Central memory CD8-positive, alpha-beta T cell (primary cell): ENCODE data around the gene PRR33.

ENCODE experiments used
- ATAC-seq: fragments of 150-1000 bp; cut with Tn5 transposase; replicated peaks from 2 replicates; pipeline ENCODE4 v1.10.0; 2022; ENCODE audit warnings: mild to moderate bottlenecking, moderate FRiP score, moderate number of reproducible peaks; ENCODE audit not compliant: poor library complexity, severe bottlenecking; ENCODE audit errors: extremely low read depth
- DNase-seq, 2 donors: peaks; one replicate each; pipeline ENCODE4 v3.0.0; 2021; ENCODE audit warnings: low spot score in 2 of 2
- H3K27ac Mint-ChIP-seq: one replicate; pipeline ENCODE4 v1.8.0; 2022; ENCODE audit warnings: low read depth, mild to moderate bottlenecking, moderate library complexity, mixed read lengths
- H3K27me3 Mint-ChIP-seq: one replicate; pipeline ENCODE4 v1.8.0; 2022; ENCODE audit warnings: mixed read lengths
- H3K36me3 Mint-ChIP-seq: one replicate; pipeline ENCODE4 v1.8.0; 2022; ENCODE audit warnings: mild to moderate bottlenecking, moderate library complexity, mixed read lengths; ENCODE audit not compliant: insufficient read depth
- H3K4me1 Mint-ChIP-seq: one replicate; pipeline ENCODE4 v1.8.0; 2022; ENCODE audit warnings: mixed read lengths
- H3K4me3 Mint-ChIP-seq: one replicate; pipeline ENCODE4 v1.8.0; 2022; ENCODE audit warnings: mild to moderate bottlenecking, moderate library complexity, mixed read lengths
- H3K9me3 Mint-ChIP-seq: one replicate; pipeline ENCODE4 v1.8.0; 2022; ENCODE audit warnings: mixed read lengths

PRR33 gene

GRCh38 chr11:1843796-1844195 lies 47.9 kb downstream of the PRR33 start:
- Mint-ChIP-seq H3K9me3 (no peaks in the 10 kb centered on the region), H3K27me3 (no peaks in the 10 kb centered on the region), H3K36me3 (peaks cover 1% of the 10 kb centered on the region), H3K4me3 (peak overlapping the region; percentile 76), H3K4me1 (peaks cover 58% of the 10 kb centered on the region), H3K27ac (peak overlapping the region; percentile 97)
- no peak for ATAC-seq
- no peak for DNase-seq

DNA sequence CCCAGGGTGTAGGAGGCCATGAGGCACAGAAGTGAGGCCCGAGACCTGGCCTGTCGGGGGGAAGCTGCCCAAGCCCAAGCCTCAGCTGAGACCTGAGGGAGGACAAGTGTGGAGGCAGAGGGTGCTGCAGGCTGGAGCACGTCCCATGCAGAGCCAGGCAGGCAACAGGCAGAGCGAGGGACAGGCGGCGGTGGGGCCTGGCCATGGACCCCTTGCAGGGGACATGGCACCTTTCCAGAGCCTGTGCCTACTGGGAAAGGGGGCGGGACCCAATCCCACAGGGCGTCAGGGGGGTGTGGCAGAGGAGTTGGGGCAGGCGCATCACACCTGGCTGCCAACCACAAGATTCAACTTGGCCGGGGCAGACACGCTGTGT lies 48.6 kb downstream of the PRR33 start:
- H3K27me3 Mint-ChIP-seq: no peaks in the 10 kb centered on the region
- ATAC-seq (no peak), DNase-seq (no peak)
- H3K36me3 Mint-ChIP-seq: peaks cover 1% of the 10 kb centered on the region
- H3K27ac Mint-ChIP-seq: peak overlapping the region; percentile 97
- no peaks in the 10 kb centered on the region for H3K9me3 Mint-ChIP-seq
- peak overlapping the region; percentile 76 for H3K4me3 Mint-ChIP-seq
- H3K4me1 Mint-ChIP-seq: peaks cover 56% of the 10 kb centered on the region

GRCh38 chr11:1842149-1843097 lies 49.3 kb downstream of the PRR33 start:
- DNase-seq (no peak), ATAC-seq (no peak)
- H3K4me3 Mint-ChIP-seq: peak overlapping the region; percentile 76
- no peaks in the 10 kb centered on the region for H3K27me3 Mint-ChIP-seq
- peaks cover 1% of the 10 kb centered on the region for H3K36me3 Mint-ChIP-seq
- H3K4me1 Mint-ChIP-seq: peaks cover 52% of the 10 kb centered on the region
- no peak overlapping the region for H3K27ac Mint-ChIP-seq
- H3K9me3 Mint-ChIP-seq: no peaks in the 10 kb centered on the region

DNA sequence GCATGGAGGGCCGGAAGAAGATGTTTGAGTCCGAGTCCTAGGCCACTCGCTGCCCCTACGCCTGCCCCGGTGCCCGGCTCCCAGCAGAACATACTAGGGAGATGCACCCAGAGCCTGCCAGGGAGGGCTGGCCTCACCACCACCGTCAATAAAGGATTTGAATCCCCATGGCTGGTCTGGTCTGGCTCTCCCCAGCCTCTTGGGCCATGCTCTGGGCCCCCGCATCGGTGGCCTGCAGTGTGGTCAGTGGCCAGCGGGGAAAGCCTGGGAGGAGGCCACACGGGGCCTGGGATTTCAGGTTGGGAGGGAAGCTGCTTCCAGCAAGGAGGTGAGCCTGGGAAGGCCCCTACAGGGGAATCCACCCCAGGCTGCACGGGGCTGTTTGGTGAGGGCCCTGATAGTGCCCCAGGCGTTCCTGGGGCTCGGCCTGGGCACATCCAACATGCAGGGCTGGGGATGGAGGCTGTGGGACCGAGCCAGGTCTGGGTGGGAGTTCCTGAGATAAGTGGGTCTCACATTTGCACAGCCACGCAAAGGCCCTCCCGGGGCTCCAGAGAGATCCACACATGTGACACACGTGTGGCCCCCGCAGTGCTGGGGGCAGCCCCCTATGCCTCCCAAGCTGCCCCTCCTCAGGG lies 50.1 kb downstream of the PRR33 start:
- Mint-ChIP-seq H3K9me3 (no peaks in the 10 kb centered on the region), H3K27ac (no peak overlapping the region), H3K4me1 (peaks cover 45% of the 10 kb centered on the region), H3K27me3 (no peaks in the 10 kb centered on the region), H3K36me3 (peaks cover 1% of the 10 kb centered on the region), H3K4me3 (no peak overlapping the region)
- DNase-seq (no peak), ATAC-seq (no peak)

GRCh38 chr11:1840780-1841480 lies 50.8 kb downstream of the PRR33 start:
- DNase-seq (no peak), ATAC-seq (no peak)
- Mint-ChIP-seq H3K27me3 (no peaks in the 10 kb centered on the region), H3K27ac (no peak overlapping the region), H3K36me3 (peaks cover 2% of the 10 kb centered on the region), H3K9me3 (no peaks in the 10 kb centered on the region), H3K4me3 (no peak overlapping the region), H3K4me1 (peaks cover 40% of the 10 kb centered on the region)

DNA sequence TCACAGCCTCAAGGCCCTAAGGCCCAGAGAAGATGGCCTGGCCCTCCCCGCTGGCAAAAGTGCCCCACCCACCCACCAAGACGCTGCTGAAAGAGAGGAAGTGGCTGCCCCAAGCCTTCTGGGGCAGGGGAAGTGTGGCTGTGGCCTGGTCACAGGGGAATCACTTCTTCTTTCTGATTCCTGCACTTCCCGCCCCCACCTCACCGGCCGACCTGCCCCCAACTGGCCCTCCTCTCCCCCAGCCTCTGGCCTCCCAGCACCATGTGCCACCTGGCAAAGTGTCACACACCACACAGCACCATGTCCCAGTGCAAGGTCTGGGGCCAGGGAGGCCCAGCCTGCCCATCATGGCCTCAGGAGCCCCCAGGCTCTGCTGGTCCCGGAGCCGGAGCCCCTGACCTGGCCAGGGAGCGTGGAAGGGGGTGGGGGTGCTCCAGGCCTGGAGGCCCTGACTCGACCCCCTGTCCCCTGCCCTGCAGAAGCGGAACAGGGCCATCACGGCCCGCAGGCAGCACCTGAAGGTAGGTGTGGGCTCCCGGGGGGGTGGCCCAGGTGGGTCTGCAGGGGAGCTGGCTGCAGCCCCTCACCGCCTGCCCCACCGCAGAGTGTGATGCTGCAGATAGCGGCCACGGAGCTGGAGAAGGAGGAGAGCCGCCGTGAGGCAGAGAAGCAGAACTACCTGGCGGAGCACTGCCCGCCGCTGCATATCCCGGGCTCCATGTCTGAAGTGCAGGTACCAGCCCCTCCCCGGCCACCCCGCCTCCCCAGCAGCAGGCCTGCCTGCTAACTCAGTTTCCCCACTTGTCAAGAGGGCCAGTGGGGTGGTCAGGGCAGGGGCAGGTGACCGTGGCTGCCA lies 51.5 kb downstream of the PRR33 start:
- Mint-ChIP-seq H3K4me1 (peaks cover 33% of the 10 kb centered on the region), H3K27ac (peak overlapping the region; percentile 44), H3K4me3 (no peak overlapping the region), H3K9me3 (no peaks in the 10 kb centered on the region), H3K27me3 (no peaks in the 10 kb centered on the region), H3K36me3 (peaks cover 2% of the 10 kb centered on the region)
- no peak for DNase-seq
- no peak for ATAC-seq

DNA sequence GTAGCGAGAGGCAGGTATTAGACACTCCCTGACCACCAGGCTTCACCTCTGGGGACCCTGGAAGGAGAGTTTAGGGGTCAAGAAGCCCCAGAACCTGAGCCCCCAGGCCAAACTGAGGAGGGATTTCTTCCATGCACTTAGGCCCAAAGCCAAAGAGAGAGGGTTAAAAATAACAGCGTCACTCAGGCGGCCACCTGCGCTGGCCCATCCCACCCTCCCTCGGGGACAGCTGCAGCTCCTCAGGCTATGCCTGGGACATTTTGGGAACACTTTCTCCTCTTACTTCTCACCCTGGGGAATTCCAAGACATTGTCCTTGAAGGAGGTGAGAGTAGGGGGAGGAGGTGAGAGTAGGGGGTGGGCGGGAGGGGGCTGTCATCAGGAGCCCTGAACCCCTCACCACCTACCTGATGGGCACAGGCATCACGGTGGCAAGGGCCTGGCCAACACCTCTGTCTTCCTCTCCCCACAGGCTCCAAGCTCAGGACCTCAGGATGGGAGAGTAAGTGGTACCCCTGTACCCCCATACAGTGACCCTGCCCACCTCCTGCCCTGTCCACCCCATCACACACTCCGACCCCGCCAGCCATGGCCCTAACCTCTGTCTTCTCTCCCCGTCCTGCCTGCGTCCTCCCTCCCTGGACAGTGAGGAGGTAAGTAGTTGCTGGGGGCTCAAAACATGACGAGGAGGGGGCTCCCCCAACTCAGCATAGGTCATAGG lies 52.3 kb downstream of the PRR33 start:
- Mint-ChIP-seq H3K4me1 (peaks cover 25% of the 10 kb centered on the region), H3K36me3 (peaks cover 2% of the 10 kb centered on the region), H3K4me3 (no peak overlapping the region), H3K27me3 (no peaks in the 10 kb centered on the region), H3K9me3 (no peaks in the 10 kb centered on the region), H3K27ac (peak overlapping the region; percentile 44)
- no peak for ATAC-seq
- no peak for DNase-seq

DNA sequence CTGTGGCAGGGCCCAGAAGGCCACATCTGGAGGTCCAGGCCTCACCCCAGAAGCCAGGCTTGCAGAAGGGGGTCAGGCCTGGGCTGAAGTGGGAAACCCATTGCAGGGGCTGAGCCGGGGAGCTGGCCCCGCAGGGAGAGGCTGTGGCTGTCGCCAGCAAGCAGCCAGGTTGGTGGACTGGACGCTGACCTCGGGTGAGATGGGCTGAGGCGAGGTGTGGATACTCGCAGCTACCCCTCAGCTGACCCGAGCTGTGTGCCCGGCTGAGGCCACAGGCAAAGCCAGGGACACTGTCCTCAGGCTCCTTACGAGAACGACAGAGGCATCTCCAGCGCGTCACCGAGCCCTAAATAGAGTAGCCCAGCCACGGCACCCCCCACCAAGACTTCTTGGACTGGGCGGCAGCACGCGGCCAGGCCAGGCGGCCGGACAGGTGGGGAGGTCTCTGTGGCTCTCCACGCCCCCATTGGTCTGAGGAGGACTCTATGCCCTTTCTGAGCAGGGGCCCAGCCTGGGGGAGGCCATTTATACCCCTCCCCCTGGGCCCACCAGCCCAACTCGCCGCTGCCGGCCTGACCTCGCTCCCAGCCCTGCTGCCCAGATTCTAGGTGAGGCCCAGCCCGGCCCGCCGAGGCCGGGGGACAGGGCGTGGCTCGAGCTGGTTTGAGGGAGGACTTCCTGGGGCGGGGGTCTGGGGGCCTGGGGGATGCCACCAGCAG lies 53.1 kb downstream of the PRR33 start, which contains the start of gene TNNI2:
Gene TNNI2, plus strand, starts transcription at position 556 of the 719 bp plus-strand sequence. CDS start 716 bp downstream, outside the sequence.
- ATAC-seq (no peak), DNase-seq (no peak)
- Mint-ChIP-seq H3K36me3 (peaks cover 2% of the 10 kb centered on the region), H3K4me3 (no peak within 1 kb of the TSS), H3K27ac (peak within 1 kb of the TSS; percentile 44), H3K4me1 (peaks cover 17% of the 10 kb centered on the region), H3K27me3 (peaks cover 3% of the 10 kb centered on the region), H3K9me3 (no peaks in the 10 kb centered on the region)
